Caco-2 (cell line): Measurements from ENCODE around the gene SHTN1. TPM values are rescaled to one million over a fixed set of nuclear protein-coding genes. Genes with fewer than 3 reads are reported as not detected.

Experiments used
- BruUV-seq: library from RNA; stranded (reverse); fragments of 400-500 nt; replicated peaks from 2 replicates; lab custom pipeline; 2021; lab: Mats Ljungman, UMichigan
- CTCF ChIA-PET: fragments of 300-600 bp; sonication (Branson Sonifier 250); formaldehyde crosslinking; loops from one replicate; lab custom pipeline; 2022; ENCODE audit warnings: antibody characterized with exemption; lab: Charles Lee
- POLR2A ChIA-PET: fragments of 300-600 bp; sonication (Branson Sonifier 250); formaldehyde crosslinking; loops from one replicate; lab custom pipeline; 2022; ENCODE audit warnings: antibody characterized with exemption; lab: Charles Lee
- DNase-seq, 2 experiments: peaks; one replicate each; pipeline versions ENCODE4 v3.0.0 to v3.0.0-alpha.2; 2020 to 2022
- H3K27me3 ChIP-seq: replicated peaks from 2 replicates; pipeline ENCODE4 v1.6.0; 2011; ENCODE audit warnings: low read length; ENCODE audit not compliant: control insufficient read depth, insufficient read depth
- H3K36me3 ChIP-seq: 2 replicates; pipeline ENCODE4 v1.5.1; 2011; ENCODE audit warnings: low read length; ENCODE audit not compliant: control insufficient read depth, insufficient read depth
- H3K4me1 ChIP-seq: fragments of 250-450 bp; sonication (Bioruptor Pico); 2 replicates; pipeline ENCODE4 v1.5.1; 2020; ENCODE audit warnings: mild to moderate bottlenecking
- H3K4me3 ChIP-seq: 2 replicates; pipeline ENCODE4 v1.5.1; 2011; ENCODE audit warnings: low read depth, mild to moderate bottlenecking, control low read depth, low read length
- H3K9me3 ChIP-seq: fragments of 250-450 bp; sonication (Bioruptor Pico); 2 replicates; pipeline ENCODE4 v1.5.1; 2020; ENCODE audit warnings: mild to moderate bottlenecking, moderate library complexity
- H3K27ac Mint-ChIP-seq: one replicate; pipeline ENCODE4 v1.8.0; 2022; ENCODE audit warnings: mixed read lengths; ENCODE audit not compliant: unreplicated experiment
- H3K27me3 Mint-ChIP-seq: one replicate; pipeline ENCODE4 v1.8.0; 2022; ENCODE audit warnings: mixed read lengths; ENCODE audit not compliant: insufficient read depth, unreplicated experiment
- H3K36me3 Mint-ChIP-seq: one replicate; pipeline ENCODE4 v1.8.0; 2022; ENCODE audit warnings: mild to moderate bottlenecking, mixed read lengths; ENCODE audit not compliant: insufficient read depth, unreplicated experiment
- H3K4me1 Mint-ChIP-seq: one replicate; pipeline ENCODE4 v1.8.0; 2022; ENCODE audit warnings: low read depth, mixed read lengths; ENCODE audit not compliant: unreplicated experiment
- H3K4me3 Mint-ChIP-seq: one replicate; pipeline ENCODE4 v1.8.0; 2022; ENCODE audit warnings: mild to moderate bottlenecking, moderate library complexity, mixed read lengths; ENCODE audit not compliant: unreplicated experiment
- H3K9me3 Mint-ChIP-seq: one replicate; pipeline ENCODE4 v1.8.0; 2022; ENCODE audit warnings: mixed read lengths; ENCODE audit not compliant: unreplicated experiment
- intact Hi-C: fragments of 100-400 bp; cut with micrococcal nuclease; formaldehyde crosslinking; loops from one replicate; pipeline ENCODE4 v1.10.0; 2022; ENCODE audit not compliant: unreplicated experiment
- total RNA-seq: library from RNA; stranded (reverse); gene quantifications from 2 replicates; pipeline ENCODE4 v1.2.3, GENCODE V29; 2022
- TF ChIP-seq, protein P1 (sequence below), 2 experiments: fragments of 200-600 bp in 1 of 2; IDR thresholded peaks; 1 replicate in 1 of 2; 2 replicates in 1 of 2; pipeline versions ENCODE4 v1.5.1 to v1.8.0; 2011 to 2022; ENCODE audit warnings: antibody characterized with exemption in 1 of 2, control low read depth in 1 of 2, inconsistent platforms in 1 of 2, low read depth in 1 of 2, low read length in 1 of 2, mild to moderate bottlenecking in 1 of 2, moderate library complexity in 1 of 2; ENCODE audit not compliant: insufficient read depth in 1 of 2, severe bottlenecking in 1 of 2, unreplicated experiment in 1 of 2

Gene SHTN1
- total RNA-seq, 1 experiment from 2014 or later: 80.8 TPM

- H3K36me3 Mint-ChIP-seq: peaks cover 70% of the 10 kb centered on the region
- H3K27me3 ChIP-seq: no peaks in the 10 kb centered on the region
- peaks cover 3% of the 10 kb centered on the region for H3K36me3 ChIP-seq
- no peak overlapping the region for H3K27ac Mint-ChIP-seq
- TF ChIP-seq, protein P1, sequence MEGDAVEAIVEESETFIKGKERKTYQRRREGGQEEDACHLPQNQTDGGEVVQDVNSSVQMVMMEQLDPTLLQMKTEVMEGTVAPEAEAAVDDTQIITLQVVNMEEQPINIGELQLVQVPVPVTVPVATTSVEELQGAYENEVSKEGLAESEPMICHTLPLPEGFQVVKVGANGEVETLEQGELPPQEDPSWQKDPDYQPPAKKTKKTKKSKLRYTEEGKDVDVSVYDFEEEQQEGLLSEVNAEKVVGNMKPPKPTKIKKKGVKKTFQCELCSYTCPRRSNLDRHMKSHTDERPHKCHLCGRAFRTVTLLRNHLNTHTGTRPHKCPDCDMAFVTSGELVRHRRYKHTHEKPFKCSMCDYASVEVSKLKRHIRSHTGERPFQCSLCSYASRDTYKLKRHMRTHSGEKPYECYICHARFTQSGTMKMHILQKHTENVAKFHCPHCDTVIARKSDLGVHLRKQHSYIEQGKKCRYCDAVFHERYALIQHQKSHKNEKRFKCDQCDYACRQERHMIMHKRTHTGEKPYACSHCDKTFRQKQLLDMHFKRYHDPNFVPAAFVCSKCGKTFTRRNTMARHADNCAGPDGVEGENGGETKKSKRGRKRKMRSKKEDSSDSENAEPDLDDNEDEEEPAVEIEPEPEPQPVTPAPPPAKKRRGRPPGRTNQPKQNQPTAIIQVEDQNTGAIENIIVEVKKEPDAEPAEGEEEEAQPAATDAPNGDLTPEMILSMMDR (IDR thresholded peaks at IDR 0.05; ENCODE audit: insufficient read depth in 1 of 2, low read depth in 1 of 2, low read length in 1 of 2, severe bottlenecking in 1 of 2, unreplicated experiment in 1 of 2): no peak
- ChIA-PET CTCF (no interaction called here), POLR2A (no interaction called here)
- intact Hi-C loops: no loop called here
- no peaks in the 10 kb centered on the region for H3K9me3 ChIP-seq
- H3K4me3 Mint-ChIP-seq: no peak overlapping the region
- H3K4me1 ChIP-seq: no peaks in the 10 kb centered on the region
- no peaks in the 10 kb centered on the region for H3K27me3 Mint-ChIP-seq
- H3K4me1 Mint-ChIP-seq: no peaks in the 10 kb centered on the region
- H3K4me3 ChIP-seq: no peak overlapping the region
- DNase-seq: no peak
- BruUV-seq: no TSS peak
- H3K9me3 Mint-ChIP-seq: no peaks in the 10 kb centered on the region
These were observed 86.4 kb downstream of the SHTN1 start for GRCh38 chr10:116918583-116918982.

DNA sequence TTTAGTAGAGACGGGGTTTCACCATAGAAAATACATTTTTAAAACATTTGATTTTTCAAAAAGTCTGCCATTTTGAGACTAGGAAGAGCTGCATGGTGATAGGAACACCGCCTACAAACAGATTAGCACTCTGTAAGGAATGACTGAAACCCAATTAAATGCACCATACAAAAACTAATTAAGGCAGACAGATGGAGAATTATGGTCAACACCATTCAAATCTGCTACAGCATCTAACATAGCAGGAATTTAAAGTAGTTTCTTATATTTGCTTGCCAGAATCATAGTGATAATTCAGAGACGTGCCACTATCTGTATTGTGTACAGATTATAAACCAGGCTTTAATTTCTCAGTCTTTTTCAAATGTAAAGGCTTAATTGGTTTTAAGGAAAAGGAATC lies 87.5 kb downstream of the SHTN1 start:
- Histone ChIP-seq H3K9me3 (no peaks in the 10 kb centered on the region), H3K4me3 (no peak overlapping the region), H3K27me3 (no peaks in the 10 kb centered on the region), H3K36me3 (peaks cover 3% of the 10 kb centered on the region), H3K4me1 (no peaks in the 10 kb centered on the region)
- Mint-ChIP-seq H3K4me1 (no peaks in the 10 kb centered on the region), H3K4me3 (no peak overlapping the region), H3K27ac (no peak overlapping the region), H3K27me3 (no peaks in the 10 kb centered on the region), H3K9me3 (no peaks in the 10 kb centered on the region), H3K36me3 (peaks cover 71% of the 10 kb centered on the region)
- DNase-seq: no peak
- CTCF ChIA-PET: no interaction called here
- POLR2A ChIA-PET: no interaction called here
- TF ChIP-seq, protein P1 (IDR thresholded peaks at IDR 0.05; ENCODE audit: insufficient read depth in 1 of 2, low read depth in 1 of 2, low read length in 1 of 2, severe bottlenecking in 1 of 2, unreplicated experiment in 1 of 2): no peak
- intact Hi-C loops: no loop called here
- no TSS peak for BruUV-seq

DNA sequence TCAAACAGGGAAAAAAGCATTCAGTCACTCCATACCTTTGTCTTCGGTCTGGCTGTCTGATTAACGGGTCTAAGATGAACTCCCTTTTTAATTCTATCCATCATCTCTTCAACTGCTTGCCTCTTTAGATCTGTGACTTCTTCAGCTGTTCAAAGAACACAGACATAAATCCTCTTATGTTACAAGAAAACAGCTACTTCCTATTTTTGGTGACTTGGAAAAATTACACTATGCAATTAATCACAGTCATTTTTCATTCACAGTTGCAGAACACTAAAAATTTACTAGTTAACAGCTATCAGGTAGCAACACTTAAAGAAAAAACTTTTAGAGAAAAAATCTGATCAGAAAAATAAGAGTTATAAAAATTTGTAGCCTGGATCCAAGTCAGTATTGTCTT lies 89.6 kb downstream of the SHTN1 start:
- Histone ChIP-seq H3K4me1 (no peaks in the 10 kb centered on the region), H3K36me3 (peaks cover 5% of the 10 kb centered on the region), H3K27me3 (no peaks in the 10 kb centered on the region), H3K9me3 (no peaks in the 10 kb centered on the region), H3K4me3 (no peak overlapping the region)
- Mint-ChIP-seq H3K9me3 (no peaks in the 10 kb centered on the region), H3K27ac (no peak overlapping the region), H3K36me3 (peaks cover 71% of the 10 kb centered on the region), H3K4me3 (no peak overlapping the region), H3K4me1 (no peaks in the 10 kb centered on the region), H3K27me3 (no peaks in the 10 kb centered on the region)
- TF ChIP-seq, protein P1 (IDR thresholded peaks at IDR 0.05; ENCODE audit: insufficient read depth in 1 of 2, low read depth in 1 of 2, low read length in 1 of 2, severe bottlenecking in 1 of 2, unreplicated experiment in 1 of 2): no peak
- BruUV-seq: no TSS peak
- intact Hi-C loops: no loop called here
- no peak for DNase-seq
- ChIA-PET POLR2A (no interaction called here), CTCF (no interaction called here)
